ENCODE results near the gene NUMBL.
"Not testable (repeated sequence)": the region's sequence is repeated elsewhere in the genome, so short reads cannot be mapped to it uniquely, and the experiment has no call there.

NUMBL gene

DNA sequence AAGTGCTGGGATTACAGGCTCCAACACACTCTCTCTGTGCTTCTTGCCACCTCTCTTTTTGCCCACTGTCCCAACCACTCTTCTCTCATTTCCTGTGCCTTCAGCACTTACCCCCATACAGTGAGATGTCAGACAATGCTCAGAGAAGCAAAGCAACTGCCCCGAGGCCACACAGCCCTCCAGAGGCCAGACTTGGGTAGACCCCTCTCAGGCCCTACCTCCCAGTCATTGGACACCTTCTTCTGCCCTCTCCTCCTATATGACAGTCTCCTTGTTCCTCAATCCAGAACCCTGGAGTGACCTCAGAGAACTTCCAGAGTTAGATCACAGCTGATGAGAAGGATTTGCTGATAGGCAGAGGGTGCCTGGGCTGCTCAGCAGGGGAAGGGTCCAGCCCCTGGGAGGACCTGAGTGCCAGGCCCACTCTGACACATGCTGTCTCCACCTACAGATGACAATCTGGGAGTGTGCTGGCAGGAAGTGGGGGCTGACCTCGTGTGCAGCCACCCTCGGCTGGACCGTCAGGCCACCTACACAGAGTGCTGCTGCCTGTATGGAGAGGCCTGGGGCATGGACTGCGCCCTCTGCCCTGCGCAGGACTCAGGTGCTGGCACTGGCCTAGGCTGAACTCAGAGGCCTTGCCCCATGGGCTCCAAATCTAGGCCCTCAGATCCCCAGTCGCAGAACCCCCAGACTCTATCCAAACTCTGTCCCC is 64.9 kb downstream of the NUMBL start:
- no peak for DNase-seq

DNA sequence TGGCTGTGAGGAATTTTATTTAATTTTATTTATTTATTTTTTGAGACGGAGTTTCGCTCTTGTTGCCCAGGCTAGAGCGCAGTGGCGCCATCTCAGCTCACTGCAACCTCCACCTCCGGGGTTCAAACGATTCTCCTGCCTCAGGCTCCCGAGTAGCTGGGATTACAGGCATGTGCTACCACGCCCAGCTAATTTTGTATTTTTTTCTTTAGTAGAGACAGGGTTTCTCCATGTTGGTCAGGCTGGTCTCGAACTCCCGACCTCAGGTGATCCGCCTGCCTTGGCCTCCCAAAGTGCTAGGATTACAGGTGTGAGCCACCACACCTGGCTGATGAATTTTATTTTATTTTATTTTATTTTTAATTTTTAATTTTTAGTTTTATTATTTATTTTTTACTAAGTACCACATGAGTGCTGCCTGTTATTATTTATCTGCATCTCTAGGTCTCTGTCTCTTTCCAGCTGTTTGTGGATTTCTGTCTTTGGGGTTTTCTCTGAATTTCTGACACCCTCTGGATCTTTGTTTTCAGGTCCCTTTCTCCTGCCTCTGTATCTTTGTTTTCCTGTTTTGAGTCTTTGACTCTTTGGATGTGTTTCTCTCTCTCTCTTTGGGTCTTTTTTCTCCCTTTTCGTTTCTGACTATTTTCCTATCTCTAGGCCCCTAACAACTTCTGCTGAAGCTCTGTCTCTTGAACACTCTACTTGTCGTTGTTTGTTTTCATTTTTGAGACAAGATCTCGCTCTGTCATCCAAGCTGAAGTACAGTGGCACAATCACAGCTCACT is 65.9 kb downstream of the NUMBL start:
- DNase-seq: not testable (repeated sequence)

- DNase-seq: no peak
These were observed 66.8 kb downstream of the NUMBL start for GRCh38 chr19:40623403-40624251.

DNA sequence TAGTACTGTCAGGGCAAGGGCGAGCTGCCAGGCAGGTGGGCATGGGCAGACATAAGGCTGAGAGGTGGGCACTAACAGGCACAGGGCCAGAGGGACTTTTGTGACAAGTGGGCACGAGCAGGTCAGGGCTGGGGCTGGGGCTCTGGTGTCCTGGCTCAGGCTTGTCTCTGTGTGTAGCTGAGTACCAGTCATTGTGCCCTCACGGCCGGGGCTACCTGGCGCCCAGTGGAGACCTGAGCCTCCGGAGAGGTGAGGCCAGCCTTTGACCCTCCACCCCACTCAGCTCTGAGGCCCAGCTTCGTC is 67.7 kb downstream of the NUMBL start:
- no peak for DNase-seq

GRCh38 chr19:40621966-40622772 is 68.3 kb downstream of the NUMBL start:
- no peak for DNase-seq

GRCh38 chr19:40621283-40621682 is 69.2 kb downstream of the NUMBL start:
- no peak for DNase-seq

- no peak for DNase-seq
These were observed 70.3 kb downstream of the NUMBL start for GRCh38 chr19:40620161-40620485.

DNA sequence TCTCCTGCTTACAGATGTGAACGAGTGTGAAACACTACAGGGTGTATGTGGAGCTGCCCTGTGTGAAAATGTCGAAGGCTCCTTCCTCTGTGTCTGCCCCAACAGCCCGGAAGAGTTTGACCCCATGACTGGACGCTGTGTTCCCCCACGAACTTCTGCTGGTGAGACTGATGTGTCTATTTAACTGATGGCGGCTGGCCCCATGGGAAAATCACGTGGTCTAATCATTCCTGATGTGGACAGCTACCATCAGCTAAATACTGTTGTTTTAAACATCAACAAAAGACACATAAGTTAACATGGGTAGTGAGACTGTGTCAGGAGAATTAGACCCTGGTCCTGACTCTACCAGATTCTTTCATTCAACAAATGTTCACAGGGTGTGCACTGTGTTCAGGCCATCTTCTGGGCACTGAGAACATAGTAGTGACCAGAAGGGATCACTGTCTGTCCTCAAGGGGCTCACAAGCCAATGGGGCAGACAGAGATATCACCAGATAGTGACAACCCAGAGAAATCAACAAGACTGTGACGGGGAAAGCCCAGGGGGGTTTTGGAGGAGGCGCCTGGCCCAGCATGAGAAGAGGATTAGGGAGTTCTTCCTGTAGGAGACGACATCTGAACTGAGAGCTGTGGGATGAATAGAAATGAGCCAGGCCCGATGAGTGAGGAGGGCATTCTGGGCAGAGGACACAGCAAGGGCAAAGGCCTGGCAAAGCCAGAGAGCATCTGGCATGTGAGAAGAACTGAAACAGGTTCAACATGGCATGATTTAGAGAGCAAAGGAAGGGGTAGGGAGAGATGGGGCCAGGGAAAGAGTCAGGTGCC is 70.9 kb downstream of the NUMBL start:
- no peak for DNase-seq

DNA sequence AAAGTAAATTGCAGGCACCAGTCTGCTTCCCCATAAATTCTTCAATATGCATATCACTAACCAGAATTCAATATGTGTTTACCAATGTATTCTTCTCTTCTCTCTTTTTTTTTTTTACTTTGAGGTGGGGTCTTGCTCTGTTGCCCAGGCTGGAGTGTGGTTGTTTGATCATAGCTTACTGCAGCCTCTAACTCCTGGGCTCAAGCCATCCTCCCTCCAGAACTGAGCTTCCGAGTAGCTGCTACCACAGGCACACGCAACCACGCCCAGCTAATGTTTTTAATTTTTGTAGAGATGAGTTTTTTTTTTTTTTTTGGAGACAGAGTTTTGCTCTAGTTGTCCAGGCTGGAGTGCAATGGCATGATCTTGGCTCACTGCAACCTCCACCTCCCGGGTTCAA is 72.5 kb downstream of the NUMBL start:
- DNase-seq: no peak

- no peak for DNase-seq
These were observed 73.5 kb downstream of the NUMBL start for GRCh38 chr19:40616941-40617340.

DNA sequence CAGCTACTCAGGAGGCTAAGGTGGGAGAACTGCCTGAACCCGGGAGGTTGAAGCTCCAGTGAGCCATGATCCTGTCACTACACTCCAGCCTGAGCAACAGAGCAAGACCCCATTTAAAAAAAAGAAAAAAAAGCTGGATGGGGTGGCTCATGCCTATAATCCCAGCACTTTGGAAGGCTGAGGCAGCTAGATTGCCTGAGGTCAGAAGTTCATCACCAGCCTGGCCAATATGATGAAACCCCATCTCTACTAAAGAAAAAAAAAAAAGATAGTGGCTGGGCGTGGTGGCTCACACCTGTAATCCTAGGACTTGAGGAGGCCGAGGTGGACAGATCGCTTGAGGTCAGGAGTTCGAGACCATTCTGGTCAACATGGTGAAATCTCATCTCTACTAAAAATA is 74.3 kb downstream of the NUMBL start:
- no peak for DNase-seq
